ENCODE data around the gene PHF21B.

PHF21B gene

GRCh38 chr22:44891293-44891747 is 118.5 kb downstream of the PHF21B start:
- TF ChIP-seq CTCF (IDR thresholded peaks at IDR 0.05; ENCODE audit: low read length) (no peak), EZH2 (IDR thresholded peaks at IDR 0.05; ENCODE audit: borderline replicate concordance, low read length) (no peak)
- Histone ChIP-seq H3K36me3 (ENCODE audit: insufficient read depth, low read length) (no peaks in the 10 kb centered on the region), H3F3A (ENCODE audit: insufficient read depth, low read length) (no peaks in the 10 kb centered on the region), H3K9me2 (ENCODE audit: low read depth, low read length) (no peaks in the 10 kb centered on the region), H4K20me1 (ENCODE audit: insufficient read depth, low read length) (no peaks in the 10 kb centered on the region), H3K79me2 (ENCODE audit: insufficient read depth, low read length) (no peaks in the 10 kb centered on the region), H2AFZ (ENCODE audit: low read length) (no peak overlapping the region), H3K27me3 (ENCODE audit: insufficient read depth, low read length) (no peaks in the 10 kb centered on the region), H3K9ac (ENCODE audit: low read length) (no peak overlapping the region), H3K4me3 (ENCODE audit: low read depth, low read length, poor library complexity, severe bottlenecking) (no peak overlapping the region), H3K4me1 (ENCODE audit: insufficient read depth, low read length, severe bottlenecking) (no peaks in the 10 kb centered on the region), H3K4me2 (ENCODE audit: low read length) (no peak overlapping the region), H3K9me3 (ENCODE audit: low read length) (no peaks in the 10 kb centered on the region), H3K27ac (ENCODE audit: low read depth, low read length, poor library complexity, severe bottlenecking) (no peak overlapping the region)

- TF ChIP-seq CTCF (IDR thresholded peaks at IDR 0.05; ENCODE audit: low read length): no peak
- TF ChIP-seq EZH2 (IDR thresholded peaks at IDR 0.05; ENCODE audit: borderline replicate concordance, low read length): no peak
- Histone ChIP-seq H3K9me3 (ENCODE audit: low read length) (no peaks in the 10 kb centered on the region), H3K27me3 (ENCODE audit: insufficient read depth, low read length) (no peaks in the 10 kb centered on the region), H3K4me3 (ENCODE audit: low read depth, low read length, poor library complexity, severe bottlenecking) (no peak overlapping the region), H3K9ac (ENCODE audit: low read length) (no peak overlapping the region), H3K36me3 (ENCODE audit: insufficient read depth, low read length) (no peaks in the 10 kb centered on the region), H3K27ac (ENCODE audit: low read depth, low read length, poor library complexity, severe bottlenecking) (no peak overlapping the region), H4K20me1 (ENCODE audit: insufficient read depth, low read length) (no peaks in the 10 kb centered on the region), H2AFZ (ENCODE audit: low read length) (no peak overlapping the region), H3F3A (ENCODE audit: insufficient read depth, low read length) (no peaks in the 10 kb centered on the region), H3K9me2 (ENCODE audit: low read depth, low read length) (no peaks in the 10 kb centered on the region), H3K79me2 (ENCODE audit: insufficient read depth, low read length) (no peaks in the 10 kb centered on the region), H3K4me2 (ENCODE audit: low read length) (no peak overlapping the region), H3K4me1 (ENCODE audit: insufficient read depth, low read length, severe bottlenecking) (no peaks in the 10 kb centered on the region)
Measured at GRCh38 chr22:44890416-44891292, 119.2 kb downstream of the PHF21B start.

- TF ChIP-seq EZH2 (IDR thresholded peaks at IDR 0.05; ENCODE audit: borderline replicate concordance, low read length) (no peak), CTCF (IDR thresholded peaks at IDR 0.05; ENCODE audit: low read length) (peak; percentile 14; the same call in 1 of the 2 replicates)
- Histone ChIP-seq H3K4me2 (ENCODE audit: low read length) (no peak overlapping the region), H3K9ac (ENCODE audit: low read length) (no peak overlapping the region), H3K9me3 (ENCODE audit: low read length) (no peaks in the 10 kb centered on the region), H3K27me3 (ENCODE audit: insufficient read depth, low read length) (no peaks in the 10 kb centered on the region), H3K27ac (ENCODE audit: low read depth, low read length, poor library complexity, severe bottlenecking) (no peak overlapping the region), H3K9me2 (ENCODE audit: low read depth, low read length) (no peaks in the 10 kb centered on the region), H3K4me3 (ENCODE audit: low read depth, low read length, poor library complexity, severe bottlenecking) (no peak overlapping the region), H2AFZ (ENCODE audit: low read length) (no peak overlapping the region), H3K79me2 (ENCODE audit: insufficient read depth, low read length) (no peaks in the 10 kb centered on the region), H3K4me1 (ENCODE audit: insufficient read depth, low read length, severe bottlenecking) (no peaks in the 10 kb centered on the region), H4K20me1 (ENCODE audit: insufficient read depth, low read length) (no peaks in the 10 kb centered on the region), H3F3A (ENCODE audit: insufficient read depth, low read length) (no peaks in the 10 kb centered on the region), H3K36me3 (ENCODE audit: insufficient read depth, low read length) (no peaks in the 10 kb centered on the region)
Measured at GRCh38 chr22:44889255-44889878, 120.4 kb downstream of the PHF21B start.
